HL-60/S4 treated with phorbol 12-myristate 13-acetate at 8.2 ng/mL for 4 days and 3 days (cell line): ENCODE results near the gene DCUN1D2.

Experiments used
- in situ Hi-C: fragments of 300-500 bp; cut with MboI; formaldehyde crosslinking; loops from 2 replicates; pipeline ENCODE4 v1.15.0; 2022; ENCODE audit warnings: low sequenced_read_pairs

Gene DCUN1D2

DNA sequence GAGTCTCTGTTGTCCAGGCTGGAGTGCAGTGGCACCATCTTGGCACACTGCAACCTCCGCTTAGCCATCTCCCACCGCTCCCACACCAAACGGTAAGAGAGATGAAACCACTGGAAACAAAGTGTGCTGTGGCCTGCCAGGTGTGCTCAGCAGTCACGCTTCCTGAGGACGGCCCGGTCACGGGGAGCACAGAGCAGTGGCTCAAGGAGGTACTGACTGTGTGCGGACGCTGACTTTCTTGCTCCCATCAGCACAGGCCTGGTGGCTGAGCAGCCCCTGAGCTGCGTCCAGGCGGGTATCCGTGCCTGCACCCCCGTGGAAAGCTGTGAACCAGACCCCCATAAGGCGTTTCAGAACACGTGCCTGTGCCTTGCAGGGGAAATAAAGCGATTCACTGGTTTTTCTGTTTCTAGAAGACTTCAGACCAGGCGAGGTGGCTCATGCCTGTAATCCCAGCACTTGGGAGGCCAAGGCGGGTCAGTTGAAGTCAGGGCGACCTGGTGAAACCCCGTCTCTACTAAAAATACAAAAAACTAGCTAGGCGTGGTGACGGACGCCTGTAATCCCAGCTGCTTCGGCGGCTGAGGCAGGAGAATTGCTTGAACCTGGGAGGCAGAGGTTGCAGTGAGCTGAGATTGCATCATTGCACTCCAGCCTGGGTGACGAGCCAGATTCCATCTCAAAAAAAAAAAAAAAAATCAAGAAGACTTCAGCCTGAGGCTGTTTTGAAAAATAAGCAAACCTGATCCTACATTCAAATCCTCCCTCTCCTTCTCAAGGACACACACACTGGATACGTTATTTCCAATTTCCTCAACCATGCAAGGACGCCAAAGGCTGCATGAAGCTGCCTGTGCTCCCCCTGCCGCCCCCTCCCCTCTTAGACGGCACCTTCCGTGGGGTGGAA is 62.7 kb downstream of the DCUN1D2 start:
- in situ Hi-C loops, result no loop called here

DNA sequence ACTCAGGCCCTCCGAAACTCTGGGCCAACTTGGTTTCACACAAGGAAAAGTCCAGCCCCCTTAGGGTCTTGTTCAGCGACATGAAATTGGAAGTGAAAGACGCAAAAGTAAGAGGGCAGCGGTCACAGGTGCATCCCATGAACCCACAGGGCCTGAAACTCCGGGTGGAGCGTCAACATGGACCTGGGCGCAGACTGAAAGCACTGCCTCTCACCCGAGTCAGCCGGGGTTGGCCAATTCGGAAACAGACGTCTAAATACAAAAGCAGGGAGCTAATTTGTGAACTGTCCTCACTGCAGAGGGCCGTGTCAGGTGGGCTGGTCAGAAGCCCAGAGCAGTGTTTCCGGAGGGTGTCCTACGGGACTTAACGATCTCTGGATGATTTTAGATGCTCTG is 63.9 kb downstream of the DCUN1D2 start:
- in situ Hi-C loops, result no loop called here

DNA sequence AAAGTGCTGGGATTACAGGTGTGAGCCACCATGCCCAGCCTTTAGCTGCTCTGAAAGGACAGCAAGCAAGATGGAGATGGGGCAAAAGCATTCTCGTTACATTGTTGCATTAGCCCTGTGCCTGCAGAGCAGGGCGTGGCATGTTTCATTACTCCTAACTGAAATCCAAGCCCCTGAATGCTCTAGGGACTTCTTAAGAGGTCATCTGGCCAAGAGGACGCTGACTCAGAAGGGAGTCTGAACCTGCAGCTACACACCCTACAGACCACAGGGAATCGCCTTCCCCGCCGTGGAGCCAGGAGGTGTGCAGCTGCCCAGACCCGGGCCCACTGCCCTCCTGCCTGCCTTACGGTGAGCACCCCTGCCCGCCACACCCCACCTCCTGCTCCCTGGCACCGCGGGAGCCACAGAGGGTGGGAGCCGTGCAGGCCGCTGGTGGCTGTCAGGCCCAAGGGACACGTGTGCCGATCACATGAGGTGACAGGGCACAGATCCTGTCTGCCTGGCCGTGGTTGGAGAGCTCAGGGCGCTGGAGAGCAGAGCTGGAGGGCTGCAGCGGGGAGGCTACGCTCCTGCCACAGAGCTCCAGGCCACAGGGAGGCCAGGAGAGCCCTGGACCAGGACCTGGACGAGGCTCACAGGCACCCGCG is 64.4 kb downstream of the DCUN1D2 start:
- in situ Hi-C loops, result no loop called here

DNA sequence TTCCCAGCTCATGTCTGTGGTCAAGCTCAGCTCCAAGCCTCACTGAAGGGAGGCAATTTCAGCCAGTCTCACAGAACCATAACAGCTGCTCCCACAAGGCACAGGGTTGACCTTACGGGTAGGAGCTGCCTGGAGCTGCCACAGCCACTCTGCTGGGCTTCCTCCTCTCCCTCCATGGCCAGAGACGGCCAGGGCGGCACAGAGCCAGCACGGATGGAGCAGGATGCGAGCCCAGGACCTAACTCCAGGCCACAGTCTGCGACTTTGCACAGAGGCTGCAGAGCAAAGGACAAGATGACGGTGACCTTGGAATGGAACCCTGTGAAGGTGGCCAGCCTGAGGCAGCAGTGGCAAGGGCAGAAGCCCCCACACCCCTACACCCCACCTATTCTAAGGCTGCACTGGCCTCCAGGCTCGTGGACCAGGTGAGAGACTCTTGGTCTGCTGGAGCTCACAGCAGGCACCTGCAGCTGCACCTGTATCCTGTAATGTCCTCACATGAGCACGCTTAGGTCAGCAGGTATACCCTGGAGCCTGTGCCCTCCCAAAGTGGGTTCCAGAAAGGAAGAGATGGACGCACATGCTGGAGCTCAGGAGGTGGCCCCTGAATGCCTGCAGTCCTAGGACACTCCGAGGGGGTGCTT is 66.9 kb downstream of the DCUN1D2 start:
- in situ Hi-C loops, result no loop called here

DNA sequence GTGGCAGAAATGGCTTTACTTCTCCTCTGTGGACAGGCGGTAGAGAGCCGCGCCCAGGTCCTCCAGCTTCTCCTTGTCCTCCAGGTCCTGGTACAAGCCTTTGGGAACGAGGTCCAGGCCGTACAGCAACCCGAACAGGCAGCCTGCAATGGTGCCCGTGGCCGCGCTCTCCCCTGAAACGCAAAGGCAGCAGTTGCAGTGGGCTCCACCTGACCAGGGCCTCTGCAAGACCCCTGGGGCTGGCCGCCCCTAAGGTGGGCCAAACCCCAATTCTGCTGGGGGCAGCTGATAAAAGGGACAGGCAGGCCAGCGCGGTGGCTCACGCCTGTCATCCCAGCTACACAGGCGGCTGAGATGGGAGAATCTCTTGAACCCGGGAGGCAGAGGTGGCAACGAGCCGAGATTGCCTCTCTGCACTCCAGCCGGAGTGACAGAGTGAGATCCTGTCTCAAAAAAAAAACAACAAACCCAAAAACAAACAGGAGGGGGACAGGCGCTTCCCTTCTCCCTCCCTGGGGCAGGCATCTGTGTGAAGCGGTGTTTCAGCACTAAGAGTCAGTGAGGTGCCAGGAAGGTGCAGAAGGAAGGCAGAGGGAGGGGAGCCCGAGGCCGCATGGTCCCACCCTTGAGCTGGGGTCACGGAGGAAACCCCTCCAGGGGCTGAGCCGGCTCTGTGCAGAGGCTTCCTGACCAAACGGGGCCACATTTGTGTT is 67.5 kb downstream of the DCUN1D2 start:
- in situ Hi-C loops, result no loop called here

DNA sequence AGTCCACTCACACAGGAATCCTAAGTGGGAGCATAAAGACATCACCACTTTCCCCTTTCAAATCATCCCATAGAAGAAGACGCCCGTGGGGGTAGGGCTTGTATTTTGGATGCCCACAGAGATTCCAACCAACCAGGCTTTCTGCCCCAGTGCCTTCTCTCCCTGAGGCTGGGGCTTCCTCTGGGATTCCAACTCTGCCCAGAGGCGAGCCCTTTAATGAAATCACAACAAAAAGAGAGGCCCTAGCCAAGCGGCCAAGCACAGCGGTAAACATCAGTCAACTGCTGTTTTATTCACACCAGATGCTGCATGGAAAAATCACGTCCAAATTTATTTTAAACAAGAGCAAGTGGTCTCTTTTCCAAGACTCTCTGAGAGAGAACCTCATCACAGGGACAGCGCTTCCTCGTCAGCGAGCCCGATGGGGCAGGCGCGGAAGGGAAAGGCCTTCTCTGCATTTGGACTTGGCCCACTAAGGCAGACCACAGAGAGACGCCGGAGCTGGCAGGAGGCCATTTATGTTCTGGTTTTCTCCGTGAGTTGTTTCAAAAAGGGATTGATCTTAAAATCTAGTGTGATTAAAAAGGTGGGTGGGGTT is 68.7 kb downstream of the DCUN1D2 start:
- in situ Hi-C loops, result no loop called here

DNA sequence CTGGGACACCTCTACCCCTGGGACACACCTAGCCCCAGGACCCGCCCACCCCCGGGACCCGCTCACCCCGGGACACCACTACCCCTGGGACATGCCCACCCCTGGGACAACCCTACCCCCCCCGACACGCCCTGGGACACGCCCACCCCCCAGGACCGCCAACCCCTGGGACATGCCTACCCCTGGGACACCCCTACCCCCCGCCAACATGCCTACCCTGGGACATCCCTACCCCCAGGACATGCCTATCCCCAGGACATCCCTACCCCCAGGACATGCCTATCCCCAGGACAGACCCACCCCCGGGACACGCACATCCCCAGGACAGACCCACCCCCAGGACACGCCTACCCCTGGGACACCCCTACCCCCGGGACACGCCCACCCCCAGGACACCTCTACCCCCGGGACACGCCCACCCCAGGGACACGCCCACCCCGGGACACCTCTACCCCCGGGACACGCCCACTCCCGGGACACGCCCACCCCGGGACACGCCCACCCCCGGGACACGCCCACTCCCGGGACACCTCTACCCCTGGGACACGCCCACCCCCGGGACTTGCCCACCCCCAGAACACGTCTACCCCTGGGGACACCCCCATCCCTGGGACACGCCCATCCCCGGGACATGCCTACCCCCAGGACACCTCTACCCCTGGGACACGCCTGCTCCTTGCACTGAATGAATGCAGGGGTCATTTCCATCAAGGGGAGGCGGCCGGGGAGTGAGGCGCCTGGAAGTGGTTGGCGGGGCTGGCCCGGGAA is 69.5 kb downstream of the DCUN1D2 start:
- in situ Hi-C loops, result no loop called here

DNA sequence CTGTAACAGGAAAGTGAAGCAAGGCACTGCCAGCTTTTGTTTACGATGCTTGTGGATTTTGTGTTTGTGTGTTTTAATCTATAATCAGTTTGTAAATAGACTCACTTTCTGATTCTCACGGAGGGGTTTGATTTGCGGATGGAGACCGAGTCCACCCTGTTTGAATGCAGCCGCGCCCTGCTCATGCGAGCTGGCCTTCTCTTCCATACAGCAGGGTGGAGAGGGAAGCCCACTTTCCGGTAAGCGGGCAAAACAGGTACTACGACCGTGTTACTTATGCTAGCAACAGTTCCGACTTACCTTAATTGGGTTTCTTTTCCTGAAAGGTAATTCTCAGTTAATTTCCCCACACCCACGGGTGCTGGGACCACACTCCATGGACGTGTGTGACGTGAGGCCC is 70.3 kb downstream of the DCUN1D2 start:
- in situ Hi-C loops, result no loop called here

DNA sequence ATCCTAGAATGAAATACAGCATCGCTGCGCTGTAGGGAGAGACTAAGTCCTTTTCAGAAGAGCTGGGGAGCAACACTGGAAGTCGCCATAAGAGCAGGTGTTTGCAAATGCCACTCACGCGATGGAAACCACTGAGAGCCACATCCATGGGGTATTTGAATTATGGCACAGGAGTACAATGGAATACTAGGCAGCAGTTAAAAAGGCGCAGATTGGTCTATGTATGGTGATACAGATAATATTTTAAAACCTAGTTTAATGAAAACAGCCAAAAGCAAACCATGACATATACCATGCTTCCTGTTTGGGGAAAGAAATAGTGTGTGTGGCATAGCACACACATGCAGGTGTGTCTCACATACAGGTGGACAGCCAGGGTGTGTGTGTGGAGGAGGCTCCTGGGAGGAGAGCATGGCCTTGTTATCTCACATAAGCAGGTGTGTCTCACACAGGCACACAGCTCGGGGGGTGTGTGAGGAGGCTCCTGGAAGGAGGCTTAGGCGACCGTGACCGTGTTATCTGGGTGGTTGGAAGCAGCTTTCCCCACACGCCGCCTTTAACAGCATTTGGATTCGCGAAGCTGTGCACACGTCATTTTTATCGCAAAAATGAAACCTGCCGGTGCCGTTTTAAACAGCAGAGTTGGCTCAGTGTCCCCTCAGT is 70.8 kb downstream of the DCUN1D2 start:
- in situ Hi-C loops, result no loop called here

DNA sequence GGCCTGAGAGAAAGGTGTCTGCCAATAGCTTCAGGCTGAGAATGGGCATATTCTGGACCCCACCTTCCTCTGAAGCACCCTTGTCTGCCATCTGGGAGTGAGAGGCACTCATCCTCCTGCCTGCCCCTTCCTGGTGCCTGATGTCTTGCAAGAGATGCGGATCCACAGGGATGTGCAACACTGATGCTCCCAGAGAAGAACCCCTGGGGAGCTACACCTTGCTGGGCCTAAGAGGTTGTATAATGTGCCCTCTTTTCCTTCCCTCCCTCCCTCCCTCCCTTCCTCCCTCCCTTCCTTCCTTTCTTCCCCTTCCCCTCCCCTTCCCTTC is 71.8 kb downstream of the DCUN1D2 start:
- in situ Hi-C loops, result no loop called here

DNA sequence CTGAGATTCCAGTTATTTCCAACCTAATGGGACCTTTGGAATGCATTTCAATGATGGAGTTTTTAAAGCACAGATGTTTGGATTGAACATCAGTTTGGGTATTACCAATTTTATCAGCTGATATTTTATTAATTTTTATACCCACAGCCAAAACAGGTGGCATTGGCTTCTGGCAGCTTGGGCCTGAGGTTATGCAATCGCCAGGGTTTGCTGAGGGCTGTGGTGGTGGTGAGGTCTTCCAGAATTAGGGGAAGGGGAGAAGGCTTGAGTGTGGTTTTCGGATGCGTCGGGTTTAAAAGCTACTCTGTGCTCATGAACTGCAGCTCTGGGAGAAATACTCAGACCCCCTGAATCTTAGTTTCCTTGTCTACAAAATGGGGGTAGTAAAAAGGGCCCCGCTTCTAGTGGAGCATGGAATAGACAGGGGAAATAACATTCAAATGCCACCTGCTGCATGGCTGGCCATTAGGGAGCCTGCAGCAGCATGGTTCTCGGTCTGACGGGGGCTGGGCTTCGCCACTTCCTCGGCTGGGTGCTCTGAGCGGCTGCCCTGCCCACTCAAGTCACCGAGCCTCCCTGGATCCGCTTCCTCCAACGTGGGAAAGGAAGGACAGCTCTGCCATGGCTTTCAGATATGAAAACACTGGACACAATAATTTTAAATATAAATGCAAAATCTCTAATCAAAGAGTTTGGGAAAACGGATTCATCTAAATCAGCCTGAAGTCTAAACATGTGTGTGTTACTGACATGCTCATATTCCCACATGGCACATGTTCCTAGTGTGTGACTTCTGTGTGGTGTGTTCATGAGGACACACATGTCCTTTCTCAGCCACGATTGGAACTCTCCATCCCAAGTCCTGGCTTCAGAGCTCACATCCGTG is 72.4 kb downstream of the DCUN1D2 start:
- in situ Hi-C loops, result no loop called here

DNA sequence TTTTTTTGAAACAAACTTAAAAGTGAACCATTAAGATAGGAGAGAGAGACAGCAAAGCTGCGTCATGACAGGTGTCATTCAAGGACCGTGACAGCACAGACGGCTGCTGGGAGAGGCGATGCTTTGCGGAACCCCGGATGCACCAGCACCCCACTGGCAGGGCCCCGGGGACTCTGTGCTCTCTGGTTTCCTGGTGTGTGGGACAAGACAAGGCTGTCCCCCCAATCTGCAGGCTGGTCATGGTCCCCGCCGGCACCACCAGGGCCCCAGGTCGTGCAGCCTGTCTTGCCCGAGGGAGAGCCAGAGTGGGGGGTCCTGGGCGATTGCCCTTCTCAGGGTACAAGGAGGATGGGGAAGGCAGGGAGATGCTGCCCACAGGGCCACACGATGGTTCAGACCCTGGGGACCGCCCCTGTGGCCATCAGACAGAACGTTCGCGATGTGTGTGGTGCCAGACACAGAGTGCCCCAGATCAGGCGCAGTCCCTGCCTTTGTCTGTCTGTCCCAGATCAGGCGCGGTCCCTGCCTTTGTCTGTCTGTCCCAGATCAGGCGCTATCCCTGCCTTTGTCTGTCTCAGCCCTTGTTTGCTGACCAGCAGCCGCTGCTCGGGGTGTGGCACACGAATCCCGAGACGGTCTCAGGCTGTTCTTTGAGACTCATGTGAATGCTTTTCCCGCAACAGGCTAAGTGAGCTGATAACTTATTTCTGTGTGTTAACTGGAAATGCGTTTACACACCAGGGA is 73.3 kb downstream of the DCUN1D2 start:
- in situ Hi-C loops, result no loop called here

DNA sequence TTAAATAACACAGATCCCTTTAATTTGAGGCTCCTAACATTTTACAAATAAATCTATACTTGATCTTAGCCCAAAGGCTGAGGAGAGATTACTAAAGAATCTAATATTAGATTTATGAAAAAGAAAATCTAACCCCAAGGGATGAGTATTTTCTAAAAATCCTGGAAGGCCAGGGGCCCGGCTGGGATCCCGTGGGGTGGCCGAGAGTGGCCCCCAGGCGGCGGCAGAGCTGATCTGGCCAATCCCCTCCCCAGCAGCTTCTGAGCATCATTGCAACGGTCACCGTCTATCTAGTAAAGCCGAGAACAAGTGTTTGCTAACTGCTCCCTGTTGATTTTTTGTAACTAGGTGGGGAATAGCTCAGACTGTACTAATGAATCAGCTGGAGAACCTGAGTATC is 74.7 kb downstream of the DCUN1D2 start:
- in situ Hi-C loops, result no loop called here

DNA sequence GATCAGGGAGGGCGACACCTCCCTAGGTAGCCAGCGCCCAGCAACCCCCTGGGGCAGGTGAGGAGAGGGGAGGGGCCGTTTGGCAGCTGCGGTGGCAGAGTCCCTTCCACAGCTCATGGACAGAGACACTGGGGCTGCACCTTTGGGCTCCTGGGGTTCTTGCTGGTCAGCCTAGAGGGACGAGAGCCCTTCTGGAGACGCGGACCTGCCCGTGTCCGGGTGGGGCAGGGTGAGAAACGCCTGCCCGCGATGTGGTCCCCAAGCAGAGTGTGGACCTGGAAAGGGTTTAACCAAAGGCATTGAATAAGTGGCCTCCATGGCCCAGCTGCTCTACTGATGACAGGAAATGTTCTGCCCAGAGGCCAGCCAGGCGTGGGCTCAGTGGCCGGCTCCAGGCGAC is 75.5 kb downstream of the DCUN1D2 start:
- in situ Hi-C loops, result no loop called here

DNA sequence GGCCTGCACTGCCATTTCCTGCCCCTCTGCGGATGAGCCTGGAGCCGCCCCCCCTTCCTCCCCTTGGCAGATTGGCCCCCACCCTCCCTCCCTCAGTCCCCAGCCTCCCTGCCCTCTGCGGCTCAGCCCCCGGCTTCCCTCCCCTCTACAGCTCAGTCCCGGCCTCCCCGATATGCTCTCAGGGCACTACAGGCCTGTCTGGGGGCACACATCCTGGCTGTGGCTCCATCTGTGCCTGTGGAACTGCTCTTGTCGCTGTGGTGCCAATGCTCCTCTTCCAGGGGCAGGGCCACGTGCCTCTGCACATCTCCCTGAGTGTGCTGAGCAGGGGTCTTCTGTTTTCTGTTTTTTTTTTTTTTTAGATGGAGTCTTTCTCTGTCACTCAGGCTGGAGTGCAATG is 76.2 kb downstream of the DCUN1D2 start:
- in situ Hi-C loops, result no loop called here

DNA sequence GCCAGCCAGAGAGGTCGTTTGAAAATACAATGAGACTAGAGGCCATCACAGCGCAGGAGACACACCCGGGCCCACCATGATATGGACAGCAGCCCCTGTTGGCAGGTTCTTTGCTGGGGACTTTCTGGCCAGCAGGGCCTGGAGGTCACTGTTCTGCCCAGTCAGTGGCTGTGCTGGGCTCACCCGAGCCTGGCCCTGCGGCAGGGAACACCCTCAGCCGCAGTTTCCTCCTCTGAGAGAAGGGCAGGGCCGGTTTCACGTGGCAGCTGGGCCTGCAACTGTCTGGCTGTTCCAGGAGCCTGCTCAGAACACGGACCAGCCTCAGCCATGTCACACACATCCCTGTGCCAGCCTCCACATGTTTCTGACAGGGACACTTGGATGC is 76.6 kb downstream of the DCUN1D2 start:
- in situ Hi-C loops, result no loop called here

DNA sequence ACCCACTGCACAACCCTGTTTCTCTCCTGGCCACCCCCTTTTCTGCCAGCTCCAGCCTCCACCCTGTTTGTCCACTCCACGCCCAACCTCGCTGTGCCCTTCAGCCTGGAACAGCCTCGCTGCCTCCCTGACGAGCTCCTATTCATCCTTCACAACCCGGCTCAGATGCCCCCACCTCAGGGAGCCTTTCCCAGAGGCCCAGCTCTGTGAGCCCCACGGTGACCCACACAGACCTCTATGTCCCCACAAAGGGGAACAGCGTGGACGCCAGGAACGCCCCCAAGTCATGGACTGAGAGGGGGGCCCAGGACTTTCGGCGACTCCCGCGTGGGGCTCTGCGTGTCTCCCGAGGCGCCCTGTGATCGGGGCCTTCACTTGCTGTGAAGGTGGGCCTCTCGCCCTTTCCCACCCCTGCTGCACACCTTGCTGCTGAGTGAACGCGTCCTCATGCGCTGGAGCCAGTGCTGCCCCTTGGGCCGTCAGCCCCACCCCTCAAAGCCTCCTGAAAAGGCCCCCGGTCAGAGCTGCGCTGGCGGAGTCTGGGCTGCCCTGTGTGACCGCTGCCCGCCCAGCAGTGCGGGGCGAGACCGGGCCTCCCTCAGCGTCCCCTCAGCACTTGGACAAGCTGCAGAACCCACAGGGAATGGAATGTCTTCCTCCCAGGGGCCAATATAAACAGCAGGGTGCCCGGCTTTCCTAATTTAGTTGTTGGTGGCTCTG is 77.2 kb downstream of the DCUN1D2 start:
- in situ Hi-C loops, result no loop called here

DNA sequence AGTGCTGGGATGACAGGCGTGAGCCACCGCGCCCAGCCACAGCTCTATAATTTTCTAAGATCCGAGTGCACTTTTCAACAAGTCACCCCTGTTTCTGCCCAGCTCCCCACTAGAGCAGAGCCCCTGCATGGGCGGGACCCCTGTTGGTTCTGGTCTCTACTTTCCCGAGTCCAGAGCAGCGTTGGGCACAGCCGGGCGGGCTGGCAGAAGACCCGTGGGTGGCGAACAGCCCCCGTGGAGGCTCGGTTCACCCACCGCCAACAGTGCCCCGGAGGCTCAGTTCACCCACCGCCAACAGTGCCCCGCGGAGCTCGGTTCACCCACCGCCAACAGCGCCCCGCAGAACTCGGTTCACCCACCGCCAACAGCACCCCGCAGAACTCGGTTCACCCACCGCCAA is 78.1 kb downstream of the DCUN1D2 start:
- in situ Hi-C loops, result no loop called here
